B cell (primary cell): Measurements from ENCODE around the gene SHH. TPM values are rescaled to one million over a fixed set of nuclear protein-coding genes. Genes with fewer than 3 reads are reported as not detected.

Source experiments
- ATAC-seq: fragments of 200-7000 bp; cut with Tn5 transposase; one replicate; pipeline ENCODE4 v1.10.0; 2021; ENCODE audit warnings: low read depth, mild to moderate bottlenecking, moderate number of reproducible peaks, moderate library complexity
- CTCF ChIA-PET: fragments of 350-600 bp; sonication (Branson Sonifier 250); formaldehyde crosslinking; loops from one replicate; lab custom pipeline; 2021; ENCODE audit warnings: antibody characterized with exemption, inconsistent platforms; lab: Charles Lee
- POLR2A ChIA-PET: fragments of 350-600 bp; sonication (Branson Sonifier 250); formaldehyde crosslinking; loops from one replicate; lab custom pipeline; 2021; ENCODE audit warnings: antibody characterized with exemption; lab: Charles Lee
- DNase-seq: peaks from one replicate; pipeline ENCODE4 v3.0.0; 2013
- H2AFZ ChIP-seq: 2 replicates; pipeline ENCODE4 v1.6.1; 2012; ENCODE audit warnings: mild to moderate bottlenecking, low read depth, low read length; ENCODE audit not compliant: insufficient read depth, poor library complexity, severe bottlenecking
- H3K27ac ChIP-seq, 2 donors: 1 replicate in 1 of 2; 2 replicates in 1 of 2; pipeline ENCODE4 v1.5.1; 2012 to 2013; ENCODE audit warnings: low read length in 2 of 2, mild to moderate bottlenecking in 2 of 2, moderate library complexity in 1 of 2
- H3K27me3 ChIP-seq, 4 experiments: fragments of 200-600 bp in 1 of 4; sonication (generic) in 1 of 4; replicated peaks in 1 of 4; 1 replicate in 2 of 4; 2 replicates in 2 of 4; pipeline versions ENCODE4 v1.6.1 to v1.7.0; 2013 to 2016; ENCODE audit warnings: low read length in 3 of 4, mild to moderate bottlenecking in 2 of 4, mixed read lengths in 1 of 4, moderate library complexity in 1 of 4; ENCODE audit not compliant: insufficient read depth in 4 of 4, control insufficient read depth in 3 of 4; ENCODE audit errors: control extremely low read depth in 1 of 4
- H3K36me3 ChIP-seq, 2 experiments: replicated peaks in 1 of 2; 1 replicate in 1 of 2; 2 replicates in 1 of 2; pipeline versions ENCODE4 v1.6.1 to v1.7.1; 2013; ENCODE audit warnings: low read length in 1 of 2; ENCODE audit not compliant: insufficient read depth in 2 of 2, control insufficient read depth in 1 of 2; ENCODE audit errors: control extremely low read depth in 1 of 2, extremely low read depth in 1 of 2
- H3K4me1 ChIP-seq, 2 donors: fragments of 200-600 bp in 1 of 2; sonication (generic) in 1 of 2; 1 replicate in 1 of 2; 2 replicates in 1 of 2; pipeline versions ENCODE4 v1.5.1 to v1.6.1; 2013 to 2017; ENCODE audit warnings: low read length in 2 of 2; ENCODE audit not compliant: control insufficient read depth in 2 of 2, insufficient read depth in 2 of 2
- H3K4me2 ChIP-seq: replicated peaks from 2 replicates; pipeline ENCODE3; 2012; ENCODE audit warnings: mild to moderate bottlenecking, low read depth, low read length; ENCODE audit not compliant: poor library complexity, severe bottlenecking
- H3K4me3 ChIP-seq, 5 experiments: fragments of 200-600 bp in 1 of 5; sonication (generic) in 1 of 5; 1 replicate in 3 of 5; 2 replicates in 2 of 5; pipeline versions ENCODE4 v1.5.1 to v1.7.0; 2011 to 2016; ENCODE audit warnings: low read length in 4 of 5, mild to moderate bottlenecking in 4 of 5, low read depth in 2 of 5, control low read depth in 1 of 5, moderate library complexity in 1 of 5; ENCODE audit not compliant: insufficient read depth in 1 of 5; ENCODE audit errors: control extremely low read depth in 1 of 5, extremely low read depth in 1 of 5
- H3K79me2 ChIP-seq: fragments of 200-600 bp; sonication (generic); one replicate; pipeline ENCODE4 v1.6.0; 2016; ENCODE audit warnings: low read length; ENCODE audit not compliant: control insufficient read depth, insufficient read depth
- H3K9ac ChIP-seq: fragments of 200-600 bp; sonication (generic); 2 replicates; pipeline ENCODE4 v1.6.1; 2017; ENCODE audit warnings: mild to moderate bottlenecking, low read length, moderate library complexity
- H3K9me3 ChIP-seq, 3 donors: one replicate each; pipeline versions ENCODE4 v1.6.1 to v1.7.1; 2013; ENCODE audit warnings: low read length in 2 of 3; ENCODE audit not compliant: control insufficient read depth in 2 of 3, insufficient read depth in 1 of 3; ENCODE audit errors: control extremely low read depth in 1 of 3
- H4K20me1 ChIP-seq: 2 replicates; pipeline ENCODE4 v1.6.0; 2012; ENCODE audit warnings: mild to moderate bottlenecking, low read length; ENCODE audit not compliant: insufficient read depth, control insufficient read depth, poor library complexity, severe bottlenecking
- H3K27ac Mint-ChIP-seq: one replicate; pipeline ENCODE4 v1.8.0; 2021; ENCODE audit warnings: mixed read lengths
- H3K27me3 Mint-ChIP-seq: one replicate; pipeline ENCODE4 v1.8.0; 2021; ENCODE audit warnings: mixed read lengths
- H3K4me1 Mint-ChIP-seq: one replicate; pipeline ENCODE4 v1.8.0; 2021; ENCODE audit warnings: mixed read lengths
- H3K4me3 Mint-ChIP-seq: one replicate; pipeline ENCODE4 v1.8.0; 2021; ENCODE audit warnings: mixed read lengths
- H3K9me3 Mint-ChIP-seq: one replicate; pipeline ENCODE4 v1.8.0; 2022; ENCODE audit warnings: mixed read lengths; ENCODE audit not compliant: insufficient read depth
- EZH2 ChIP-seq: IDR thresholded peaks from 2 replicates; pipeline ENCODE4 v1.6.1; 2012; ENCODE audit warnings: borderline replicate concordance, low read depth, mild to moderate bottlenecking, moderate library complexity, low read length; ENCODE audit not compliant: insufficient read depth, poor library complexity, severe bottlenecking
- WGBS: methylation state at CpG from one replicate; pipeline ENCODE4 v1.1.5; 2013; ENCODE audit warnings: missing lambda C conversion rate; ENCODE audit not compliant: insufficient coverage; 5-methylcytosine and 5-hydroxymethylcytosine counted together
- intact Hi-C: fragments of 100-400 bp; cut with micrococcal nuclease; formaldehyde crosslinking; loops from one replicate; pipeline ENCODE4 v1.10.0; 2022
- polyA plus RNA-seq: library from polyadenylated mRNA; depleted of rRNA; stranded (reverse); fragments of >200 nt; gene quantifications from 2 replicates; pipeline ENCODE4 v1.2.3, GENCODE V29; 2012
- total RNA-seq, 2 donors: library from RNA; stranded (reverse); fragments of 120-200 nt in 1 of 2; gene quantifications; 1 replicate in 1 of 2; 2 replicates in 1 of 2; pipeline versions ENCODE4 v1.2.3 to v1.2.4, GENCODE V29; 2013 to 2022
- TF ChIP-seq, protein P1 (sequence below): fragments of 200-600 bp; IDR thresholded peaks from one replicate; pipeline ENCODE4 v1.8.0; 2022; ENCODE audit warnings: antibody characterized with exemption, mild to moderate bottlenecking

SHH gene
- total and polyA plus RNA-seq, 2 donors (not counting 1 experiment from before 2014, with no cell fraction given): not detected

DNA sequence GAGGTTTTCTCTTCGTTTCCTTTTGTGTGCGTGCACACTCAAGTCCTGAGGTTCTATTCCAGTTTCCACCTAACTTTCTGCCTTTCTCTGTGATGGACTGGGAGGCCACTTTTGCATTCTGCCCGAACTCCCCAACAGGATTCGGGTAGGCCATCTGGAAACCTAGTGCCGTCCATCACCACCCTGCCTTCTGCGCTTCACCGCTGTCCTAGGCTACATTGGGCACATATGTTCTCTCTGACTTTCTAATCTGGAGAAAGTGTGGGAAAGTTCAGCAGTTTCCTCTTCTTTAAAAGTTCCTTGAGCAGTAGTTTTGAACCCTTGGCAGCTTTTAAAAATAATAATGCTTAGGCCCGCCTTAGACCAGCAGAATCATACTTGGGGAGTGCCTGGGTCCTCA, 46.8 kb downstream of the SHH start:
- Histone ChIP-seq H3K4me1 (peaks cover 18 to 20% of the 10 kb centered on the region in 2 donors), H4K20me1 (peaks cover 64% of the 10 kb centered on the region), H3K27me3 (no peaks in the 10 kb centered on the region), H3K9me3 (no peaks in the 10 kb centered on the region), H3K36me3 (peaks cover 6 to 61% of the 10 kb centered on the region in 2 experiments), H3K79me2 (peaks cover 38% of the 10 kb centered on the region), H3K9ac (no peak overlapping the region), H3K4me3 (no peak overlapping the region), H3K27ac (no peak overlapping the region), H3K4me2 (no peak overlapping the region), H2AFZ (no peak overlapping the region)
- WGBS: 98% methylated on average over 6 of the region's 8 CpGs
- intact Hi-C loops: loop anchor here (5.0 kb wide), 1 partner anchor 298 kb away; no protein-coding TSS in a partner anchor
- Mint-ChIP-seq H3K27me3 (no peaks in the 10 kb centered on the region), H3K4me3 (no peak overlapping the region), H3K9me3 (no peaks in the 10 kb centered on the region), H3K4me1 (peaks cover 35% of the 10 kb centered on the region), H3K27ac (no peak overlapping the region)
- ATAC-seq: no peak
- ChIA-PET POLR2A (no interaction called here), CTCF (interaction anchor here (0.8 to 10.3 kb wide), 5 partner anchors 9 to 838 kb away, joined by 4 to 199 read pairs (median 8); no protein-coding TSS in a partner anchor)
- TF ChIP-seq EZH2: no peak
- TF ChIP-seq, protein P1, sequence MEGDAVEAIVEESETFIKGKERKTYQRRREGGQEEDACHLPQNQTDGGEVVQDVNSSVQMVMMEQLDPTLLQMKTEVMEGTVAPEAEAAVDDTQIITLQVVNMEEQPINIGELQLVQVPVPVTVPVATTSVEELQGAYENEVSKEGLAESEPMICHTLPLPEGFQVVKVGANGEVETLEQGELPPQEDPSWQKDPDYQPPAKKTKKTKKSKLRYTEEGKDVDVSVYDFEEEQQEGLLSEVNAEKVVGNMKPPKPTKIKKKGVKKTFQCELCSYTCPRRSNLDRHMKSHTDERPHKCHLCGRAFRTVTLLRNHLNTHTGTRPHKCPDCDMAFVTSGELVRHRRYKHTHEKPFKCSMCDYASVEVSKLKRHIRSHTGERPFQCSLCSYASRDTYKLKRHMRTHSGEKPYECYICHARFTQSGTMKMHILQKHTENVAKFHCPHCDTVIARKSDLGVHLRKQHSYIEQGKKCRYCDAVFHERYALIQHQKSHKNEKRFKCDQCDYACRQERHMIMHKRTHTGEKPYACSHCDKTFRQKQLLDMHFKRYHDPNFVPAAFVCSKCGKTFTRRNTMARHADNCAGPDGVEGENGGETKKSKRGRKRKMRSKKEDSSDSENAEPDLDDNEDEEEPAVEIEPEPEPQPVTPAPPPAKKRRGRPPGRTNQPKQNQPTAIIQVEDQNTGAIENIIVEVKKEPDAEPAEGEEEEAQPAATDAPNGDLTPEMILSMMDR: no peak
- no peak for DNase-seq

DNA sequence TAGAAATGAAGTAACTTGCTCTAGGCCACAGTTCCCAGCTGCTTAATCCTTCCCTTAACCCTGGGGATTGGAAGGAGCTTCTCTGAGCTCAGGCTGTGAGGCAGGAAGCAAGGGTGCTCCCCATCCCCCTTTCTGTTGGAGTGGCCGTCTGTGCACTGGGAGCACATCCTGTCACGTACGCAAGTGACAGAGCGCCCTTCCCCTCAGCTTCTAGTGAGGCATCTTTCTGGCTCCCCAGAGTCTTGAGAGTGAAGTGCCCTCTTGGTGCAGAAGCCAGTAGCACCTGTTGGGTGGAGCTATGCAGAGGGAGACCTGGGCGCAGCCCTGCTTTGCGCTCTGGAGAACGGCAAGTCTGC, 47.8 kb downstream of the SHH start:
- CTCF ChIA-PET: interaction anchor here (0.7 to 1.2 kb wide), 2 partner anchors 25 to 166 kb away, joined by 3 to 9 read pairs; no protein-coding TSS in a partner anchor
- H3K4me1 Mint-ChIP-seq: peaks cover 35% of the 10 kb centered on the region
- H3K4me3 ChIP-seq: peak overlapping the region in 1 of 5 experiments; percentile 17
- peak overlapping the region; percentile 78 for H3K4me3 Mint-ChIP-seq
- H2AFZ ChIP-seq: no peak overlapping the region
- no peak overlapping the region for H3K9ac ChIP-seq
- H3K9me3 Mint-ChIP-seq: no peaks in the 10 kb centered on the region
- H3K79me2 ChIP-seq: peaks cover 45% of the 10 kb centered on the region
- H3K9me3 ChIP-seq: no peaks in the 10 kb centered on the region
- no peaks in the 10 kb centered on the region for H3K27me3 ChIP-seq
- H3K4me2 ChIP-seq: peak overlapping the region; percentile 60
- TF ChIP-seq EZH2: no peak
- TF ChIP-seq, protein P1: no peak
- H3K36me3 ChIP-seq: peaks cover 8 to 57% of the 10 kb centered on the region in 2 experiments
- ATAC-seq: no peak
- H3K27ac ChIP-seq: peak overlapping the region in 1 of 2 donors; percentile 60
- intact Hi-C loops: no loop called here
- H3K27me3 Mint-ChIP-seq: no peaks in the 10 kb centered on the region
- POLR2A ChIA-PET: no interaction called here
- peaks cover 18 to 20% of the 10 kb centered on the region in 2 donors for H3K4me1 ChIP-seq
- WGBS: 45% methylated on average over 7 of the region's 7 CpGs
- H4K20me1 ChIP-seq: peaks cover 64% of the 10 kb centered on the region
- peak overlapping the region; percentile 74 for H3K27ac Mint-ChIP-seq
- peak; percentile 29 for DNase-seq
